Dermis microvascular lymphatic vessel endothelial cell (primary cell): ENCODE data around the gene GYG2. TPM values are rescaled to one million over a fixed set of nuclear protein-coding genes. Genes with fewer than 3 reads are reported as not detected.
"Not testable (repeated sequence)": the region's sequence is repeated elsewhere in the genome, so short reads cannot be mapped to it uniquely, and the experiment has no call there.

Experiments
- DNase-seq, 2 donors: peaks; one replicate each; pipeline versions ENCODE4 v3.0.0 to v3.0.0-alpha.2; 2010; ENCODE audit warnings: low read depth in 2 of 2
- total RNA-seq: library from RNA; depleted of rRNA; stranded (reverse); fragments of >200 nt; gene quantifications from 2 replicates; pipeline ENCODE4 v1.2.1, GENCODE V29; 2014

The GYG2 gene
- total RNA-seq, 1 donor from 2014 or later = 0.51 TPM

DNA sequence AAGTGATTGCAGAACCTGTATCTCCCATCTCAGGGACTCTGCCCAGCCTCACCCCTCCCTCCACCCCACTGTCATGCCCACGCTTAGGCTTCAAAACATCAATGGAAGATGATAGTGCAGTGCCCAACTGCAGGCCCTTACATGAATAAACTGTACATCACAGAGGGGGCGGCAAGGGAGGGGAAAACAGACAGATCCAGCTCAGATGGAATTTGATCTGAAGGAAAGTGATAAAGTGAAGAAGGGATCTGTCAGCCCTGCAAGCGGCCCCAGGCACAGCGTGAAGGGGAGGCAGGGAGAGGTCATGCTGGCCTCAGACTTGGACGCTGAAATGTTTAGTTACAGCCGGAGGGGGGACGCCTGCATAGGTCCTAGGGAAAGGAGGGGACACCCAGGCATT lies 38.5 kb downstream of the GYG2 start:
- no peak for DNase-seq

- no peak for DNase-seq
These were observed 41.9 kb downstream of the GYG2 start for GRCh38 chrX:2870650-2871049.

DNA sequence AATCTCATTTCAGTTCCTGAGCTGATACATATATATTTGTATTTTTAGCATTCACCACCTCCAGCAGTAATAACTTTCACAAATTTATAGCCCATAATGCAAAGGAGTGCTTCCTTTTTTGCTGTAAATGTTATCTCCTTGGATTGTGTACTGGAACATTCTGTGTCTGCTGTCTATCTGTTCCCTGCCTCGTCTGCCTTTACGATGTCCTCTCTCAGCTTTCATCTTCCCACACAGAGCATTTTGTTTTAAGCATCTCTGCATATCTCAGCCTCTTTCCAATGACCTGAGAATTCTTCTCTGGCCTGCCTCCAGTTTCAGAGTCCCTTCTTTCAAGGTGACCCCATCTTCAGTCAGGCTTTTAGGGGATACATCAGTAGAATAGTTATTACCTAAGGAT lies 43.1 kb downstream of the GYG2 start:
- no peak for DNase-seq

GRCh38 chrX:2872671-2873277 lies 44.0 kb downstream of the GYG2 start:
- DNase-seq = no peak

DNA sequence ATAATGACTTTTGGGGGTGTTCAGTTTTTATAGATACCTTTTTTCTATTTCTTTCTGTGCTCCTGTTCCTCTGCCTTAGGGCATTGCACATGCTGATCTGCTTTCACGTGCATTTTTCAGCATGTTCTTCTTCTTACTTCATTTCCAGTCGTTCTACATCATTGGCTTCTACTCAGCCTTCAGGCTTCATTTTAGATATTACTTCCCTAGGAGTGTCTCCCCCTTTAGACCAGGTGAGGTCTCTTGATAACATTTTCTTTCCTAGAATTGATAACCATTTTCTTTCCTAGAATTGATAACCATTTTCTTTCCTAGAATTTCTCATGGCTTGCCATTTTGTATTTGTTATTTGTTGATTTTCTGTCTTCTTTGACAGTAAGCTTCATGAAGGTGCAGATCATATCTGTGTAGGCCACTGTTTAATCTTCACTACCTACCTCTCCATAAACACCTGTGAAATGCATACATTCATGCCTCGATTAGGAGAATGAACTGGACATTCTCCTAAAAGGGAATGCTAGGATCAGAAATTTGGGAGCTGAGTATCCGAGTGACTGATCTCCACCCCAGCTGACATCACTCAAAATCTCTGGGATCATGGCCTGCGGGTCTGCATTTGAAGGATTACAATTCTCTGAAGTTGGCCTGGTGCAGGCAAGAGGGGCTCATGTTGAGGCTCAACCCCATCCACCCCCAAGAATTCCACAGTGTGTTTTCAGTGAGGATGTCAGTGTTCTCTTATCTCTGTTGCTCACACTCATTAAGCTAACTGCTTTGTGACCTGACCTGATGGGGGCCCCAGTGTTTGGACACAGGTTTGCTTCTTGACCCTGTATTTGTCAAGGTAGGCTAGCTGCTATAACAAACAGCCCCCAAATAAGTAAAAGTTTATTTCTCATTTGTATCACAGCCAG lies 45.7 kb downstream of the GYG2 start:
- DNase-seq = no peak

DNA sequence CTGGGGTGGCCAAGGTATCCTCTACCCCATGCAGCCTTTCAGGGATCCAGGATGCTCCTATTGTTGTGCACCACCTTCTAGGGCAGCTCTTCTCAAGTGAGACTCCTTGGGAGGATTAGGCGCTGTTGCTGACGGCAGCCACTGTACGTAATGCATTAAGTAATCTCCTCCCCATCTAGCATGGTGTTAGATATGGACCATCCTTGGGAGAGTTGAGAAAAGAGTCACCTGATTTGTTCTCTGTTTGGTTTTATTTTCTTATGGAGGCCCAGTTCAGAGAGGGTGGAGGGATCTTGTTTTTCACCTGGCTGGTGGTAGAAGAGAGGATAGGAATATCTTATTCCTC lies 46.4 kb downstream of the GYG2 start:
- DNase-seq = no peak

DNA sequence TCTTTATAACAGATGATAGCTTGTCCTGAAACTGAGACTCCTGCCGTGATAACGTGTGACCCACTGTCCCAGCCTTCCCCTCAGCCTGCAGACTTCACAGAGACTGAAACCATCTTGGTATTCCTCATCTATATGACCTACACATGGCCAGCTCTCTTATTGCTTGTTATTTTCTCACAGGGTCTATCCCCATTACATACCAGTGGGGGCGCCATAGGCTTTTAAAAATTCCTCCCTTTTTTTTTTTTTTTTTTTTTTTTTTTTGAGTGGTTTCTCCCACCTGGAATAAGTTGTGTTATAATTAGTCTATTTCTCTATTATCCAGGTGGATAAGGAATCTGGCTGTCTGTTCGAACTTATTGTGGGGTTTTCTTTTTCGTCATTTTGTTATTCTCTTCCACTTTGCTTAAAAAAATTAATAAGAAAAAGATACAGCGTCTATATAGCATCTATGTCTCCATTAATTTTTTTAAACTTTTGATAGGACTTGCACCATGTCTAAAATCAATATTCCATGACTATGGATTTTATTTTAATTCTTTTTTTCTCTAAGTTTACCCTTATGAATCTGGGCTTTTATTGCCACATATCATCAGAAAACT lies 47.2 kb downstream of the GYG2 start:
- peak in 1 of 2 donors; percentile 31 for DNase-seq

DNA sequence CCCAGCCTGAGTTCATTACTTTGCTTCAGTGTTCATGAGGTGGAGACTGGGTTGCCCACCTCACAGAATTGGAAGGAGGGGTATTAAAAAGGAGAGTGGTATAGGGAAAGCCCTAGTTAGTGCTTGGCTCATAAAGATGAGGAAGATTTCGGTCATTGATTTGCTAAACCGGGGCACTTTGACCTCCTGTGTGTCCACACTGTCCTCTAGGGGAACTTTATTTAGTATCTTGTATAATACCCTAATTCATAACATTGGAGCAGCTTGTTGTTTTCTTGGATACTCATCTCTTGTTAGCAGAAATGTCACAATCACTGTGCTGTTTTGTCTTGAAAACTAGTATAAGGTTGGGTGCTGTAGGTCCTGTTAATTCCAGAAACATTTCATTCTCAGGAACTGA lies 49.8 kb downstream of the GYG2 start:
- no peak for DNase-seq

GRCh38 chrX:2879670-2880069 lies 50.9 kb downstream of the GYG2 start:
- no peak for DNase-seq

DNA sequence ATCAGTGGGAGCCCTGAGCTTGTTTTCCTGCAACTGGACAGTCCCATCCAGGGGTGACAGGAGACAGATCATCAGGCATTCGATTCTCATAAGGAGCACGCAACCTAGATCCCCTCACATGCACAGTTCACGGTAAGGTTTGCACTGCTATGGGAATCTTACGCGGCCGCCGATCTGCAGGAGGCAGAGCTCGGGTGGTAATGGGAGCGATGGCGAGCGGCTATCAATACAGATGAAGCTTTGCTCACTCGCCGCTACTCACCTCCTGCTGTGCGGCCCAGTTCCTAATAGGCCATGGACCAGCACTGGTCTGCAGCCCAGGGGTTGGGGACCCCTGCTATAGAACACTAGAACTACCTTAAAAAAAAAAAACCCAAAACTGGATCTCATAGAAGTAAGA lies 55.0 kb downstream of the GYG2 start:
- no peak for DNase-seq

GRCh38 chrX:2888309-2888708 lies 59.6 kb downstream of the GYG2 start:
- DNase-seq = no peak

DNA sequence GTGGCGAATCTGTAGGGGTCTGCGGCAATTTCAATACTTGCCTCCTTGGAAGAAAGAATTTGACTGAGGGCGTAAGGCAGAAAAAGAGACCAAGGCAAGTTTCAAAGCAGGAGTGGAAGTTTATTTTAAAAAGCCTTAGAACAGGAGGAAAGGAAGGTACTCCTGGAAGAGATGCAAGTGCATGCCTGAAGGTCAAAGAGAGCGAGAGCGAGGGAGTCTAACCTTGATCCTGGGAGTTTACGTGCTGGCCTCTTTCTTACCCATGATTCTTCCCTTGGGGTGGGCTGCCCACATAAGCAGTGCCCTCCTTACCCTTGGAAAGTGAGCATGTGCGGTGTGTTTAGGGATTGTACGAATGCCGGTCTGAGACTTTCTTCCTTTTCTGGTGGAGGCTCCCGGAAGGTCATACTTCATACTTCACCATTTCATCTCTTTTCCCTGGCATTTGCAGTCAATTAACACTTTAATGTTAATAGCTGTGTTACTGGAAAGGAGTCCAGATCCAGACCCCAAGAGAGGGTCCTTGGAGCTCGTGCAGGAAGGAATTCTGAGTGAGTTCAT lies 60.4 kb downstream of the GYG2 start:
- DNase-seq = no peak

- peak in 1 of 2 donors; percentile 3 for DNase-seq
These were observed 61.2 kb downstream of the GYG2 start for GRCh38 chrX:2889706-2890490.

DNA sequence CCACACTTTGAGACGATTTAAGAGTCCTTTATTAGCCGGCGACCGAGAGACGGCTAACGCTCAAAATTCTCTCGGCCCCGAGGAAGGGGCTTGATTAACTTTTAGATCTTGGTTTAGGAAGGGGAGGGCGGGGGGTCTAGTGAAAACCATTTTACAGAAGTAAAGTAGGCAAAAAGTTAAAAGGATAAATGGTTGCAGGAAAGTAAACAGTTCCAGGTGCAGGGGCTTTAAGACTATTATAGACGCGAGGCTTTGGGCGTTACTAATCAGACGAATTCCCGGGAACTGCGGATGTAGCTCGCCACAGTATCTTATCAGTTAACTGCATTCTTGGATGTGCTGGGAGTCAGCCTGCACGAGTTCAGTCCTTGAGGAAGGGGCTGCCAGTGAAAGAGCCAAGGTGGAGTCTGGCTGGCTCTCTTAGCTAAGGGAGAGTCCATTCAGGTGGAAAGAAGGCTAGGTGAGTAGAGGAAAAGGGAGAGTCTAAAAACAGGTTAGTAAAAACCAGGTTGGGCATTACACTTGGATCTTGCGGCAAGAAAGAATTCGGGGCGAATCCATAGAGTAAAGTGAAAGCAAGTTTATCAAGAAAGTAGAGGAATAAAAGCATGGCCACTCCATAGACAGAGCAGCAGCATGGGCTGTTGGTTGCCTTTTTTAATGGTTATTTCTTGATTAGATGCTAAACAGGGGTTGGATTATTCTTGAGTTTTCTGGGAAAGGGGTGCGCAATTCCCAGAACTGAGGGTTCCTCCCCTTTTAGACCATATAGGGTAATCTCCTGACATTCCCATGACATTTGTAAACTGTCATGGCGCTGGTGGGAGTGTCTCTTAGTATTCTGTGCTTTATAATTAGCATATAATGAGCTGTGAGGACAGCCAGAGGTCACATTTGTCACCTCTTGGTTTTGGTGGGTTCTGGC lies 62.1 kb downstream of the GYG2 start:
- DNase-seq = not testable (repeated sequence)

DNA sequence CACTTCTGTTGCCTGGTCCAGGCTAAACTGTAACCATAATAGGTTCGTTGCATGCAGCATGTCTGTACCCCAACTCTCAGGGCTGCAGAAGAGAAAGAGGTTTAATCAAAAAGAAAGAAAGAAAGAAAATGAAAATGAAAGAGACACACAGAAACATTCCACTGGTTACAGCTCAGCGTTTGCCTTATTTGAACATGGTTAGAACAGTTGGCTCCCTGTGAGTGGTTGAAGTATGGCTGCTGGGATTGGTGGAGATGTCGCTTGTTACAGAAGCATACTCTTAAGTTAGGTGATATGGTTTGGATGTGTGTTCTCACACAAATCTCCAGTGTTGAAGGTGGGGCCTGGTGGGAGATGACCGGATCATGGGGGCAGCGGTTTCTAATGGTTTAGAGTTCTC lies 64.1 kb downstream of the GYG2 start:
- DNase-seq = no peak

DNA sequence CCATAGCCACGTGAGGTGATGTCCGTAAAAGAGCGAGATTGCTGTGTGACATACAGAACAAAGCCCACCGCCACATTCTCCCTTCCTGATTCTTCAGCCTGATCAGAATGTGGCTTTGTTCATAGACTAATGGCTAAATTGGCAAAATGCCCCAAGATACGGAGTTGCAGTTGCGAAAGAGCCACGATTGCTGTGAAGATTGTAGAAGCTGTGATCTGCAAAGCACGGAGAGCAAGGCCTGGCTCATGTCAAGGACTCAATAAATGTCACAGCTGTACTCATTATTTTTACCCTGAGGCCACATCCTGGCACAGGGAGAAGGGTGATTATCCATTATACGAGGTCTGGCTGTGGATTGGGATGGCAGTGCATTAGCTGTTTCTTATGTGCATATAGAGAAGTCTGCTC lies 66.2 kb downstream of the GYG2 start:
- DNase-seq = no peak

DNA sequence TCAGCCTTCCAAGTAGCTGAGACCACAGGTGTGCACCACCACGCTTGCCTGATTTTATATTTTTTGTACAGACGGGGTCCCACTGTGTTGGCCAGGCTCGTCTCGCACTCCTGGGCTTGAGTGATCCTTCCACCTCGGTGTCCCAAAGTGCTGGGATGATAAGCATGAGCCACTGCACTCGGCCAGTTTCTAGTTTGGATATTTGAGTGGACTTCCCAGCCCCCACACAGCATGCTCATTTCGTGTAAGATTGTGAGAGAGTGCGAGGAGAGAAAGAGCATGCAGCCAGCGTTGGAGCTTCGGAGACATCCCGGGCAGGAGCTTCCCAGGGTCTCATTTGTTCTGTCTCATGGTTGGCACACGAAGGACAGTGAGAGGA lies 68.6 kb downstream of the GYG2 start:
- DNase-seq = no peak

DNA sequence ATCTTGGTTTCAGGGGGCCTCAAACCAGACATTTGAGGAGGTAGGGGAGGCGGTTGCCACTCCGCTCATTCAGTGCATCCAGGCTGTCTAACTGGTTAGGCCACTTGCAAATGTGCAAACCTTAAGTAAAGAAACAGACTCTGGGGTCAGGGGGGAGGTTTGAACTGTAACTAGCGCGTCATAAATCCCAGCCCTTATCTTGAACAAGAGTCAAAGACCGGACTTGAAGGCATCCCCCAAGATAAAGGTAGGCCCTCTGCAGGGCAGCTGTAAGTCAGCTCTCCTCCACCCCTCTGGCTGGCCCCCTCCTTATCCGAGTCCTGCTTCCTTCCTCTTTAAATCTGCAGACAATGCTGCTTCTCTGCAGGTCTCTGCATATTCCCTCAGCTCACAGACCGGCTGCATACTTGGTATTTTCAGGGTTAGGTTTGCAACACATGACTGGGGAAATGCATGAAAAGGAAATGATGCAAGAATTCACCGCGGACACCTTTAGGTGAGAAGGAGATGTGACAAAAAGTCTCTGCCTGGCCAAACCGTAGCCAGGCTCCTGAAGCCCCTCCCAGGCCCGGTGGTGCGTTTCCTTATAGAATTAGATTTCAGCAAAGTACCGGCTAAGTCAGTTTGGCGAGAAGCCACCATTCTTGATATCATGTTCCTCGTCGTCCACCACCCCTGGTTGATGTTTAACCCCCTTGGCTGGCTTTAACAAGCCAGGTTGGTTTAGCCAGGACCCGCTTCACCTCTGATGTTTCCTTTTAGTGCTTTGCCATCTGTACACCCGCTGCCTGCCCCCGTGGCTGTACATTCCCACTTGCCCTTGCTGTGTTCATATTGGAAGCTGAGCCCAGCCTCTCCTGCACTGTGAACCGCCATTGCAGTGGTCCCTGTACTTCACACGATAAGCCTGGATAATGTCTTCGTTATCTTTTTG lies 69.2 kb downstream of the GYG2 start:
- DNase-seq = not testable (repeated sequence)

DNA sequence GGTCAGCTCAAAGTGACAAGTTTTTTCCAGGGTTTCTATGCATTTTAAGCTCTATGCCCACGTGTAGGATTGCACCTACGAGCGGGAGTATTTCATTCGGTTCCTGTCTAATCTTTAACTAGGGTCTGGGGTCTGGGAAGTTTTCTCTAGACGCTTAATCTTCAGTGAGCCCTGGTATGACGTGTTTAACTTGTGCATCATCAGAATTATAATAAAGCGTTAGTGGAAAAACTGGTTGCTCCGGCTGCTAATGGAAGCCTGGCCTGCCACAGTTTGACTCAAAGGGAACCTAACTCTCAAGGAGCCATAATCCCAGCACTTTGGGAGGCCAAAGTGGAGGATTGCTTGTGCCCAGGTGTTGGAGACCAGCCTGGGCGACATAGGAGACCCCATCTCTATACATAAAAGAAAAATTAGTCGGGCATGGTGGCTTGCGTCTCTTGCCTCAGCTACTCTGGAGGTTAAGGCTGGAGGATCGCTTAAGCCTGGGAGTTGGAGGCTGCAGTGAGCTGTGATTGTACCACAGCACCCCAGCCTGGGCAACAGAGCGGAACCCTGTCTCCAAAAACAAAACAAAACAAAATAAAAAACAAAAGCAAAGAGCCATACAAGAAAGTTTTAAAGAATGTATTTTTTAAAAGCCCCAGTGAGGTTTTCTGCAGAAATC lies 70.2 kb downstream of the GYG2 start:
- no peak for DNase-seq
